Astrocyte (in vitro differentiated cells and primary cell): ENCODE measurements around the gene NTN1. TPM values are rescaled to one million over a fixed set of nuclear protein-coding genes. Genes with fewer than 3 reads are reported as not detected.

Source experiments
- DNase-seq: peaks from one replicate; pipeline ENCODE4 v3.0.0-alpha.2; 2010; ENCODE audit warnings: low read depth
- FAIRE-seq: peaks from 2 replicates; lab custom pipeline; 2011; peaks lifted over from hg19 to GRCh38; lab: Jason Lieb, UNC
- H2AFZ ChIP-seq: 2 replicates; pipeline ENCODE4 v1.6.0; 2012; ENCODE audit warnings: low read depth, low read length, inconsistent platforms
- H3K27ac ChIP-seq: 2 replicates; pipeline ENCODE4 v1.5.1; 2011; ENCODE audit warnings: low read depth, low read length, inconsistent platforms
- H3K27me3 ChIP-seq: 2 replicates; pipeline ENCODE4 v1.6.0; 2011; ENCODE audit warnings: low read length, inconsistent platforms; ENCODE audit not compliant: insufficient read depth
- H3K36me3 ChIP-seq: 2 replicates; pipeline ENCODE4 v1.5.1; 2011; ENCODE audit warnings: low read length, inconsistent platforms; ENCODE audit not compliant: insufficient read depth
- H3K4me1 ChIP-seq: 2 replicates; pipeline ENCODE4 v1.5.1; 2011; ENCODE audit warnings: low read length, inconsistent platforms; ENCODE audit not compliant: insufficient read depth
- H3K4me2 ChIP-seq: 2 replicates; pipeline ENCODE4 v1.6.0; 2012; ENCODE audit warnings: low read length, inconsistent platforms
- H3K4me3 ChIP-seq: 2 replicates; pipeline ENCODE4 v1.5.1; 2011; ENCODE audit warnings: low read depth, mild to moderate bottlenecking, low read length, inconsistent platforms; ENCODE audit not compliant: insufficient read depth
- H3K79me2 ChIP-seq: 2 replicates; pipeline ENCODE4 v1.6.0; 2012; ENCODE audit warnings: mild to moderate bottlenecking, low read length, inconsistent platforms; ENCODE audit not compliant: insufficient read depth
- H3K9ac ChIP-seq: 2 replicates; pipeline ENCODE4 v1.6.0; 2012; ENCODE audit warnings: mild to moderate bottlenecking, low read length, inconsistent platforms
- H3K9me3 ChIP-seq: 2 replicates; pipeline ENCODE4 v1.5.1; 2012; ENCODE audit warnings: low read depth, mild to moderate bottlenecking, low read length, inconsistent platforms; ENCODE audit not compliant: insufficient read depth
- H4K20me1 ChIP-seq: 2 replicates; pipeline ENCODE4 v1.6.0; 2012; ENCODE audit warnings: low read length, inconsistent platforms; ENCODE audit not compliant: insufficient read depth
- H3K27ac Mint-ChIP-seq: one replicate; pipeline ENCODE4 v1.8.0; 2021; ENCODE audit warnings: mild to moderate bottlenecking, mixed read lengths; ENCODE audit not compliant: unreplicated experiment
- H3K27me3 Mint-ChIP-seq: one replicate; pipeline ENCODE4 v1.8.0; 2021; ENCODE audit warnings: low read depth, mixed read lengths; ENCODE audit not compliant: unreplicated experiment
- H3K36me3 Mint-ChIP-seq: one replicate; pipeline ENCODE4 v1.8.0; 2021; ENCODE audit warnings: low read depth, mixed read lengths; ENCODE audit not compliant: unreplicated experiment
- H3K4me1 Mint-ChIP-seq: one replicate; pipeline ENCODE4 v1.8.0; 2021; ENCODE audit warnings: low read depth, mixed read lengths; ENCODE audit not compliant: unreplicated experiment
- H3K4me3 Mint-ChIP-seq: one replicate; pipeline ENCODE4 v1.8.0; 2021; ENCODE audit warnings: mild to moderate bottlenecking, moderate library complexity, mixed read lengths; ENCODE audit not compliant: unreplicated experiment
- H3K9me3 Mint-ChIP-seq: one replicate; pipeline ENCODE4 v1.8.0; 2021; ENCODE audit warnings: mild to moderate bottlenecking, mixed read lengths; ENCODE audit not compliant: unreplicated experiment
- EZH2 ChIP-seq: IDR thresholded peaks from 2 replicates; pipeline ENCODE4 v1.6.1; 2012; ENCODE audit warnings: mild to moderate bottlenecking, low read length, inconsistent platforms; ENCODE audit not compliant: insufficient read depth
- total RNA-seq: library from RNA; stranded (reverse); gene quantifications from 2 replicates; pipeline ENCODE4 v1.2.1, GENCODE V29; 2021
- TF ChIP-seq, protein P1 (sequence below): IDR thresholded peaks from 2 replicates; pipeline ENCODE4 v1.5.1; 2011; ENCODE audit warnings: low read depth, mild to moderate bottlenecking, inconsistent platforms, low read length, moderate library complexity; ENCODE audit not compliant: insufficient read depth

Gene NTN1
- total RNA-seq, 1 donor from 2014 or later: 9.8 TPM

DNA sequence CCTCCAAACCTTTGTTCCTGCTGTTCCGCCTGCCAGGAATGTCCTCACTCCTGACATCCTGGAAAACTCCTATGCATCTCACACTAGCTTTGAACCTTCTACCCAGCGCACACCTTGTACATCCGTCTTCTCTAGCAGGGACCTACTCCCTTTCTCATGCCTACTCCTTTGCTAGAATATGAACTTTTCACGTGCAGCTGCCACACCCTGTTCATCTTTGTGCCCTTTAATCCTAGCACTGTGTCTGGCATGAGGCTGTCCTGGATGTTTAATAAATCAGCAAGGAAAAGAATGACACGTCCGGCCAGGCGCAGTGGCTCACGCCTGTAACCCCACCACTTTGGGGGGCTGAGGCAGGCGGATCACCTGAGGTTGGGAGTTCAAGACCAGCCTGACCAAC is 111.0 kb downstream of the NTN1 start:
- DNase-seq: no peak
- Mint-ChIP-seq H3K4me3 (no peak overlapping the region), H3K9me3 (peaks cover 7% of the 10 kb centered on the region), H3K4me1 (peaks cover 5% of the 10 kb centered on the region), H3K27ac (no peak overlapping the region), H3K27me3 (peaks cover 41% of the 10 kb centered on the region), H3K36me3 (no peaks in the 10 kb centered on the region)
- Histone ChIP-seq H3K79me2 (no peaks in the 10 kb centered on the region), H3K4me1 (no peaks in the 10 kb centered on the region), H3K9ac (no peak overlapping the region), H3K4me2 (no peak overlapping the region), H3K36me3 (no peaks in the 10 kb centered on the region), H2AFZ (no peak overlapping the region), H3K4me3 (no peak overlapping the region), H3K27me3 (no peaks in the 10 kb centered on the region), H4K20me1 (no peaks in the 10 kb centered on the region), H3K27ac (no peak overlapping the region), H3K9me3 (no peaks in the 10 kb centered on the region)
- no peak for FAIRE-seq
- no peak for TF ChIP-seq EZH2
- TF ChIP-seq, protein P1, sequence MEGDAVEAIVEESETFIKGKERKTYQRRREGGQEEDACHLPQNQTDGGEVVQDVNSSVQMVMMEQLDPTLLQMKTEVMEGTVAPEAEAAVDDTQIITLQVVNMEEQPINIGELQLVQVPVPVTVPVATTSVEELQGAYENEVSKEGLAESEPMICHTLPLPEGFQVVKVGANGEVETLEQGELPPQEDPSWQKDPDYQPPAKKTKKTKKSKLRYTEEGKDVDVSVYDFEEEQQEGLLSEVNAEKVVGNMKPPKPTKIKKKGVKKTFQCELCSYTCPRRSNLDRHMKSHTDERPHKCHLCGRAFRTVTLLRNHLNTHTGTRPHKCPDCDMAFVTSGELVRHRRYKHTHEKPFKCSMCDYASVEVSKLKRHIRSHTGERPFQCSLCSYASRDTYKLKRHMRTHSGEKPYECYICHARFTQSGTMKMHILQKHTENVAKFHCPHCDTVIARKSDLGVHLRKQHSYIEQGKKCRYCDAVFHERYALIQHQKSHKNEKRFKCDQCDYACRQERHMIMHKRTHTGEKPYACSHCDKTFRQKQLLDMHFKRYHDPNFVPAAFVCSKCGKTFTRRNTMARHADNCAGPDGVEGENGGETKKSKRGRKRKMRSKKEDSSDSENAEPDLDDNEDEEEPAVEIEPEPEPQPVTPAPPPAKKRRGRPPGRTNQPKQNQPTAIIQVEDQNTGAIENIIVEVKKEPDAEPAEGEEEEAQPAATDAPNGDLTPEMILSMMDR: no peak

DNA sequence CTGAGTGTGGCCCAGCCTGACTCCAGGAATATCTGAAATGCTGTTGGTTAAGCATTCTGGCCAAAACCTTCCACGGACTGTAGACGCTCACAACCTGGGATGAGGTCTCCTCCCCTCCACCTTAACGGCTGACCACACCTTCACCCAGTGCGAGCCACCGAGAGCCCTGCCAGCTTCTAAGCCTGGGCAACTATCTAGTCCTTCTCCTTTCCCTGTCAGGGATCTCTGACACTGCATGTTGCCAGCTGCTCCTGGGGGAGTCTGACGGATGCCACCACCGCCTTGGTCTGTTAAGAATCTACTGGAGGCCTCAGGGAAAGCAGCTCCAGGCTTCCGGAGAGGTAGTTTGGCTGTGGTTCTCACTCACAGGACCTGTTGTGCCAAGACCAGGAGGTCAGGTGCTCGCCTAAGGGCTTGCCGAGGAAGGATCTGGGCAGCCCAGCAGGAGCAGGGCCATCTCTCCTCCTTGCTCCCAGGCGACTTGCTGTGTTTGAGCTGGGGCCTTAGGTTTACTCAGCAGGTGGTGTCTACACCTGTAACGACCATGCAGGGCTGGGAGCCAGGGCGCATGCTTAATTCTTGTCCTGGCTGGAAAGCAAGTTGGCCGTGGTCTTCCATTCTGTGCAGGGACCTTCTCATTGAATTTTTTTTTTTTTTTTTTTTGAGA is 111.8 kb downstream of the NTN1 start:
- H3K27me3 ChIP-seq: no peaks in the 10 kb centered on the region
- TF ChIP-seq EZH2: no peak
- TF ChIP-seq, protein P1: no peak
- DNase-seq (no peak), FAIRE-seq (no peak)
- peaks cover 39% of the 10 kb centered on the region for H3K27me3 Mint-ChIP-seq
- H3K27ac Mint-ChIP-seq: no peak overlapping the region
- no peak overlapping the region for H3K9ac ChIP-seq
- no peaks in the 10 kb centered on the region for H3K36me3 Mint-ChIP-seq
- no peaks in the 10 kb centered on the region for H3K79me2 ChIP-seq
- H3K9me3 ChIP-seq: no peaks in the 10 kb centered on the region
- no peak overlapping the region for H3K4me3 ChIP-seq
- no peak overlapping the region for H3K4me3 Mint-ChIP-seq
- peaks cover 5% of the 10 kb centered on the region for H3K4me1 Mint-ChIP-seq
- H3K4me2 ChIP-seq: no peak overlapping the region
- no peak overlapping the region for H3K27ac ChIP-seq
- H3K9me3 Mint-ChIP-seq: peaks cover 9% of the 10 kb centered on the region
- H3K4me1 ChIP-seq: no peaks in the 10 kb centered on the region
- H4K20me1 ChIP-seq: no peaks in the 10 kb centered on the region
- H2AFZ ChIP-seq: no peak overlapping the region
- no peaks in the 10 kb centered on the region for H3K36me3 ChIP-seq

DNA sequence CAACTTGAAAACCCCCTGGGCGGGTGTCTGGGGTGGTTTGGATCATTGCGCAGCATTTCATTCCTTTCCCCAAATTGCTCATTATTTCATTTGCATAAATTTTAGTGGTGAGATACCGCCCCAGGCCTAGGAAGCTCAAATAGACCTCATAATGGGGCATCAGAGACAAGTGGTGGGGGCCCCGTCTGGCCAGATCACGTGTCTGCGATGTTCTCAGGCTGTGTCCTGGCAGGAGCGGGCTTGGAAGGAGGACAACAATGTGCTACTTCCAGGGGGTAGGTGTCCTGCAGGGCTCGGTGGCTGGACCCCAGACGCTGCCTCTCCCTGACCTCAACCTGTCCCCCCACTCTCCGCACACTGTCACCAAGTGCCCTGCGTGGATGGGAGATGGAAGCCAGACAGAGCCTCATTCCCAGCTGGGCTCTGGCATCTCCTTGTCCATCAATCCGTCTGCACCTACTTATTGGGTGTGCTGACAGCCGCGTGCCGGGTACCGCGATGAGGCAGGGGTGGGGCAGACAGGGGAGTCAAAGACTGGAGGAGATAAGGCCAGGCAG is 116.9 kb downstream of the NTN1 start:
- Mint-ChIP-seq H3K27ac (no peak overlapping the region), H3K36me3 (no peaks in the 10 kb centered on the region), H3K27me3 (peaks cover 17% of the 10 kb centered on the region), H3K4me1 (peaks cover 5% of the 10 kb centered on the region), H3K9me3 (peaks cover 7% of the 10 kb centered on the region), H3K4me3 (no peak overlapping the region)
- Histone ChIP-seq H3K27ac (no peak overlapping the region), H3K4me2 (no peak overlapping the region), H3K9ac (no peak overlapping the region), H3K36me3 (no peaks in the 10 kb centered on the region), H3K9me3 (no peaks in the 10 kb centered on the region), H3K27me3 (no peaks in the 10 kb centered on the region), H4K20me1 (no peaks in the 10 kb centered on the region), H3K4me1 (no peaks in the 10 kb centered on the region), H2AFZ (no peak overlapping the region), H3K79me2 (no peaks in the 10 kb centered on the region), H3K4me3 (no peak overlapping the region)
- FAIRE-seq (no peak), DNase-seq (no peak)
- TF ChIP-seq, protein P1: no peak
- TF ChIP-seq EZH2: no peak
